BE2C (cell line): ENCODE results near the gene NT5DC2.

Source experiments
- DNase-seq: peaks from one replicate; pipeline ENCODE4 v3.0.0-alpha.2; 2020
- H3K27me3 ChIP-seq: fragments of 250-450 bp; sonication (Bioruptor Pico); 2 replicates; pipeline ENCODE4 v1.5.1; 2020; ENCODE audit warnings: mild to moderate bottlenecking
- H3K36me3 ChIP-seq: fragments of 250-450 bp; sonication (Bioruptor Pico); 2 replicates; pipeline ENCODE4 v1.5.1; 2020; ENCODE audit warnings: mild to moderate bottlenecking
- H3K4me1 ChIP-seq: fragments of 250-450 bp; sonication (Bioruptor Pico); 2 replicates; pipeline ENCODE4 v1.5.1; 2020
- H3K4me3 ChIP-seq: 2 replicates; pipeline ENCODE4 v1.5.1; 2011; ENCODE audit warnings: low read depth, low read length
- H3K9me3 ChIP-seq: fragments of 250-450 bp; sonication (Bioruptor Pico); 2 replicates; pipeline ENCODE4 v1.5.1; 2020
- TF ChIP-seq, protein P1 (sequence below): IDR thresholded peaks from 2 replicates; pipeline ENCODE4 v1.5.1; 2012; ENCODE audit warnings: mild to moderate bottlenecking, low read depth, low read length

The NT5DC2 gene

DNA sequence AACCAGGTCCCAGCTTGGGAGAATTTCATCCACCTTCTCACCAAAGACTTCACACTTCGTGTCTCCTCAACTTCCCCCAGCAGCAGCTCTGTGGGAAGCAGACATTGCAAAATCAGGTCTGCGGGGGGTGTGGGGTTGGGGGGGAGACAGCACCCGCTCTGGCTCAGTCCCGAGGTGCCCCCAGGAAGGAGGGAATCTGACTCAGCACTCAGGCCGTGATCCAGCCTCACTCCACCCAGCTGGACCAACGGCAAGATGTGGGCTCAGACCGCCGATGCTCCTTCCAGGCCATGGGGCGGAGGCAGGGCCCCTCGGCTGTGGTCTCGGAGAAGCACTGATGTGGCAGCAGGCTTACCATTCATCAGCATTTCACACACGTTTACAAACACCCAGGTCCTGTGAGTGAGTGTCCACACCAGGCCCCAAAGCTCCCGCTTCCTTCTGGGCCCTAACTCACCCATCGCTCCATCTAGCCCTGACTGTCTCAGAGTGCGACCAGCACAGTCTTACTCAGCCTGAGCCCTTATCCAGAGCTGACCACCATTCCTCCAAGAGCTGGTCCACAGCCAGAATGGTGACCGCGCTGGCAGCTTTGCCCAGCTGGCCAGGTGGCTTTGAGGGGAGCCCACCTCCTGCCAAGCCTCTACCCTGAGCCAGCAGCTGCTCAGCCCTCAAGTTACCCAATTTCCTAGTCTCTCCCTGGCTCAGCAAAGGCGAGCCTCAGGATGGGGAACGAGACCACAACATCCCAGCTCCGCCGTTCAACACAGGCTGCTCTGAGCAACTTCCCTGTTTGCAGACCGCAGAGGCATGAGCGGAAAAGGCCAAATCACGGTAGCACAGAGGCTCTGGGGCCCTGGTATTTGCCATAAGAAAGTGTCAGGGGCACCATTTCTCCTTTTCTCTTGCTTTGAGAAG, 35.3 kb downstream of the NT5DC2 start:
- DNase-seq, result no peak
- TF ChIP-seq, protein P1, sequence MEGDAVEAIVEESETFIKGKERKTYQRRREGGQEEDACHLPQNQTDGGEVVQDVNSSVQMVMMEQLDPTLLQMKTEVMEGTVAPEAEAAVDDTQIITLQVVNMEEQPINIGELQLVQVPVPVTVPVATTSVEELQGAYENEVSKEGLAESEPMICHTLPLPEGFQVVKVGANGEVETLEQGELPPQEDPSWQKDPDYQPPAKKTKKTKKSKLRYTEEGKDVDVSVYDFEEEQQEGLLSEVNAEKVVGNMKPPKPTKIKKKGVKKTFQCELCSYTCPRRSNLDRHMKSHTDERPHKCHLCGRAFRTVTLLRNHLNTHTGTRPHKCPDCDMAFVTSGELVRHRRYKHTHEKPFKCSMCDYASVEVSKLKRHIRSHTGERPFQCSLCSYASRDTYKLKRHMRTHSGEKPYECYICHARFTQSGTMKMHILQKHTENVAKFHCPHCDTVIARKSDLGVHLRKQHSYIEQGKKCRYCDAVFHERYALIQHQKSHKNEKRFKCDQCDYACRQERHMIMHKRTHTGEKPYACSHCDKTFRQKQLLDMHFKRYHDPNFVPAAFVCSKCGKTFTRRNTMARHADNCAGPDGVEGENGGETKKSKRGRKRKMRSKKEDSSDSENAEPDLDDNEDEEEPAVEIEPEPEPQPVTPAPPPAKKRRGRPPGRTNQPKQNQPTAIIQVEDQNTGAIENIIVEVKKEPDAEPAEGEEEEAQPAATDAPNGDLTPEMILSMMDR, result no peak
- H3K9me3 ChIP-seq, result no peaks in the 10 kb centered on the region
- no peak overlapping the region for H3K4me3 ChIP-seq
- no peaks in the 10 kb centered on the region for H3K27me3 ChIP-seq
- no peaks in the 10 kb centered on the region for H3K36me3 ChIP-seq
- no peaks in the 10 kb centered on the region for H3K4me1 ChIP-seq

DNA sequence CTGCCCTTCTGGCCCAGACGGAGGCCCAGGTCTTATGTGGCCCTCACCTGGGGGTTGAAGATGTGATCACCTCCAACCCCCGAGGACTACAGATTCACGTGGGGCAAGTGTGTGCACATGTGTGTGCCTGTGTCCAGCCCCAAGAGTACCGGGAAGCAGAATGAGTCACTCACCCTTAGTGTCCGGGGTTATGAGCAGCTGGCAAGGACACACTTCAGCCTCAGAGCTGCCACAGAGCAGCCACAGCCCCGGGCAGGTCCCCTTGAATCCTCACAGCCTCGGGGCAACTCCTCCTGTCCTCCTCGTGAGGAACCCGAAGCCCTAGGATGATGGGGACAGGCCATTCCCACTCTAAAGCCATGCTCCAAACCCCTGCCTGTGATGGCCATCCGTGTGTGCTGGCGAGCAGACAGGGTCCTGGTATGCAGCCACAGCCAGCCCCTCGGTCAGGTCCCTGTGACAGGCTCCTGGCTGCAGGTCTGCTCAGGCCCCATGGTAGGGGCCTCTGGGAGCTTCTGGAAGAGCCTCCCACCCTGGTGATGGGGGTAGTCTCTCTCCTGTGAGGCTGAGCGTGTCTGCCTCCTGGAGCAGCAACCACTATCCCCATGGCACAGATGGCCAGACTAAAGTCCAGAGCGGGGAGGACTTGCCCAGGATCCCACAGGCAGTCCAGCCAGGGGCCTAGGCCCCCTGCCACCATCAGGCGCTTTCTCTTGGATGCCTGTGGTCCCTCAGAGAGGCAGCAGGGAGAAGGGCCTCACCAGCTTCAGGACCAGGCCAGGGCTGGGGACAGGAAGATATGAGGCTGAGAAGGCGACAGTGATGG, 37.7 kb downstream of the NT5DC2 start:
- H3K9me3 ChIP-seq, result no peaks in the 10 kb centered on the region
- no peaks in the 10 kb centered on the region for H3K4me1 ChIP-seq
- no peak overlapping the region for H3K4me3 ChIP-seq
- H3K27me3 ChIP-seq, result no peaks in the 10 kb centered on the region
- H3K36me3 ChIP-seq, result no peaks in the 10 kb centered on the region
- TF ChIP-seq, protein P1, result no peak
- no peak for DNase-seq

- no peaks in the 10 kb centered on the region for H3K27me3 ChIP-seq
- TF ChIP-seq, protein P1, result no peak
- no peaks in the 10 kb centered on the region for H3K9me3 ChIP-seq
Observed at GRCh38 chr3:52494886-52495495, 38.7 kb downstream of the NT5DC2 start, which contains the start of gene STAB1. Gene STAB1, plus strand, starts transcription at chr3:52495338. Its CDS starts 76 bp downstream, at chr3:52495414.

DNA sequence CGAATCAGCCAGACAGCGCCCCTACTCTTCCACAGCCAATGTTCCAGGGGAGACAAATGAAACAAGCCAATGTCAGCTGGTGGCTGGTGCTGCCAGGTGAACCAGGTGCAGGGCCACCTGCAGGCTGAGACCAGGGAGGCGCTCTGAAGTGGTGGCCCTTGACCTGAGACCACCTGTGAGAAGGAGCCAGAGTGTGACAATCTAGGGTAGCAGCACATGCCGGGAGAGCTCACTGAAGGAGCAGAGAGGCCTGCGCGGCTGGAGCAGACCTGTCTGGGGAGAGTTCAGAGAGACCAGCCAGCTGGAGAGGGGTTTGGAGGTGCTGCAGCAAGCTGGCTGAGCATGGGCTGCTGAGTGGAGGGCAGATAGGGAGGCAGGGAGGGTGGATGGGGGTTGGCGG, 39.2 kb downstream of the NT5DC2 start:
- DNase-seq, result no peak
- no peak overlapping the region for H3K4me3 ChIP-seq
- H3K36me3 ChIP-seq, result no peaks in the 10 kb centered on the region
- no peaks in the 10 kb centered on the region for H3K9me3 ChIP-seq
- H3K27me3 ChIP-seq, result no peaks in the 10 kb centered on the region
- H3K4me1 ChIP-seq, result no peaks in the 10 kb centered on the region
- TF ChIP-seq, protein P1, result no peak

More at GRCh38 chr3:52494886-52495495, 38.7 kb downstream of the NT5DC2 start, which contains the start of gene STAB1:
- Histone ChIP-seq H3K36me3 (no peaks in the 10 kb centered on the region), H3K4me1 (no peaks in the 10 kb centered on the region), H3K4me3 (no peak within 1 kb of the TSS)
- no peak for DNase-seq

GRCh38 chr3:52493232-52494017, 40.2 kb downstream of the NT5DC2 start:
- H3K4me1 ChIP-seq, result no peaks in the 10 kb centered on the region
- no peaks in the 10 kb centered on the region for H3K9me3 ChIP-seq
- TF ChIP-seq, protein P1, result no peak
- no peak overlapping the region for H3K4me3 ChIP-seq
- no peaks in the 10 kb centered on the region for H3K27me3 ChIP-seq
- DNase-seq, result no peak
- peaks cover 3% of the 10 kb centered on the region; the same call in 1 of the 2 replicates for H3K36me3 ChIP-seq
